ENCODE data around the gene UBE2C.

DNA sequence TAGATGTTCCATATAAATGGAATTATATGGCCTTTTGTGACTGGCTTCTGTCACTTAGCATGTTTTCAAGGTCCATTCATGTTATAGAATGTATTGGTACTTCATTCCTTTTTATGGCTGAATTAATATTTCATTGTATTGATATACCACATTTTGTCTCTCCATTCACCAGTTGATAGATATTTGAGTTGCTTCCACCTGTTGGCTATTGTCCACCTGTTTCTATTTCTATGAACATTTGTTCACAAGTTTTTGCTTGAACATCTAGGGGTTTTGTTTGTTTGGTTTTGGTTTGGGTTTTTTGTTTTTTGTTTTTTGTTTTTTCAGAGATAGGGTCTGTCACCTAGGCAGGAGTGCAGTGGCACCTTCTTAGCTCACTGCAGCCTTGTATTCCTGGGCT lies 44.0 kb upstream of the UBE2C start:
- no peak for TF ChIP-seq CTCF (IDR thresholded peaks at IDR 0.05; ENCODE audit: poor library complexity)
- no peak for TF ChIP-seq EZH2phosphoT487 (IDR thresholded peaks at IDR 0.05; ENCODE audit: low read depth, severe bottlenecking, unreplicated experiment)
- no peak for TF ChIP-seq EZH2 (IDR thresholded peaks at IDR 0.05; ENCODE audit: borderline replicate concordance)

Measured in hepatocyte (in vitro differentiated cells).